ENCODE measurements around the gene ATG16L2. TPM values are rescaled to one million over a fixed set of nuclear protein-coding genes. Genes with fewer than 3 reads are reported as not detected.

Gene ATG16L2
- total RNA-seq, 4 donors from 2014 or later, result 50.2 to 206 (median 85.3) TPM

- H3K9me3 ChIP-seq, result no peaks in the 10 kb centered on the region
- no peak for DNase-seq
- H3K27ac ChIP-seq, result no peak overlapping the region
- intact Hi-C loops (cut with DNase I; ENCODE audit: low total_unique reads), result no loop called here
- in situ Hi-C loops (cut with MboI; ENCODE audit: low pct_ligation_motif_present in 1 of 4, low pct_unique_long_range_greater_than_20kb in 1 of 4, low sequenced_read_pairs in 3 of 4), result no loop called here
- no peak overlapping the region for H3K4me3 ChIP-seq
- H3K36me3 ChIP-seq, result peaks cover 0 to 5% (median 0%) of the 10 kb centered on the region in 4 donors
- TF ChIP-seq EP300 (IDR thresholded peaks at IDR 0.05; ENCODE audit: low read depth), result no peak
- TF ChIP-seq CTCF (IDR thresholded peaks at IDR 0.05), result no peak
- no peak for TF ChIP-seq POLR2A (IDR thresholded peaks at IDR 0.05)
- TF ChIP-seq POLR2AphosphoS5 (IDR thresholded peaks at IDR 0.05), result no peak
- WGBS, 2 donors (ENCODE audit: low coverage in 1 of 2), result 70% methylated on average over 2 to 4 of the region's 4 CpGs
- H3K4me1 ChIP-seq, result no peaks in the 10 kb centered on the region
- H3K27me3 ChIP-seq, result no peaks in the 10 kb centered on the region
Observed at GRCh38 chr11:72844356-72844755, 30.1 kb downstream of the ATG16L2 start.

GRCh38 chr11:72848846-72849466 is 34.7 kb downstream of the ATG16L2 start:
- Histone ChIP-seq H3K36me3 (no peaks in the 10 kb centered on the region), H3K4me3 (no peak overlapping the region), H3K27me3 (no peaks in the 10 kb centered on the region), H3K4me1 (no peaks in the 10 kb centered on the region), H3K27ac (no peak overlapping the region), H3K9me3 (no peaks in the 10 kb centered on the region)
- in situ Hi-C loops (cut with MboI; ENCODE audit: low pct_ligation_motif_present in 1 of 4, low pct_unique_long_range_greater_than_20kb in 1 of 4, low sequenced_read_pairs in 3 of 4) (no loop called here), intact Hi-C loops (cut with DNase I; ENCODE audit: low total_unique reads) (no loop called here)
- 70 to 76% methylated on average over 5 to 6 of the region's 6 CpGs for WGBS, 2 donors (ENCODE audit: low coverage in 1 of 2)
- TF ChIP-seq CTCF (IDR thresholded peaks at IDR 0.05) (peak; percentile 50 to 64 (median 56)), POLR2AphosphoS5 (IDR thresholded peaks at IDR 0.05) (no peak), EP300 (IDR thresholded peaks at IDR 0.05; ENCODE audit: low read depth) (no peak), POLR2A (IDR thresholded peaks at IDR 0.05) (no peak)
- no peak for DNase-seq

GRCh38 chr11:72850832-72851231 is 36.6 kb downstream of the ATG16L2 start:
- Histone ChIP-seq H3K4me1 (no peaks in the 10 kb centered on the region), H3K36me3 (no peaks in the 10 kb centered on the region), H3K27ac (no peak overlapping the region), H3K27me3 (no peaks in the 10 kb centered on the region), H3K4me3 (no peak overlapping the region), H3K9me3 (no peaks in the 10 kb centered on the region)
- 74 to 80% methylated on average over 3 of the region's 3 CpGs for WGBS, 2 donors (ENCODE audit: low coverage in 1 of 2)
- intact Hi-C loops (cut with DNase I; ENCODE audit: low total_unique reads) (no loop called here), in situ Hi-C loops (cut with MboI; ENCODE audit: low pct_ligation_motif_present in 1 of 4, low pct_unique_long_range_greater_than_20kb in 1 of 4, low sequenced_read_pairs in 3 of 4) (no loop called here)
- no peak for DNase-seq
- TF ChIP-seq POLR2A (IDR thresholded peaks at IDR 0.05), result no peak
- no peak for TF ChIP-seq CTCF (IDR thresholded peaks at IDR 0.05)
- no peak for TF ChIP-seq EP300 (IDR thresholded peaks at IDR 0.05; ENCODE audit: low read depth)
- no peak for TF ChIP-seq POLR2AphosphoS5 (IDR thresholded peaks at IDR 0.05)

GRCh38 chr11:72851726-72852125 is 37.5 kb downstream of the ATG16L2 start:
- H3K27me3 ChIP-seq, result no peaks in the 10 kb centered on the region
- H3K9me3 ChIP-seq, result no peaks in the 10 kb centered on the region
- no peak overlapping the region for H3K4me3 ChIP-seq
- H3K4me1 ChIP-seq, result peaks cover 0 to under 1% (median 0%) of the 10 kb centered on the region in 4 donors
- DNase-seq, result no peak
- H3K27ac ChIP-seq, result no peak overlapping the region
- intact Hi-C loops (cut with DNase I; ENCODE audit: low total_unique reads) (no loop called here), in situ Hi-C loops (cut with MboI; ENCODE audit: low pct_ligation_motif_present in 1 of 4, low pct_unique_long_range_greater_than_20kb in 1 of 4, low sequenced_read_pairs in 3 of 4) (no loop called here)
- TF ChIP-seq POLR2AphosphoS5 (IDR thresholded peaks at IDR 0.05), result no peak
- no peak for TF ChIP-seq POLR2A (IDR thresholded peaks at IDR 0.05)
- H3K36me3 ChIP-seq, result no peaks in the 10 kb centered on the region
- WGBS, 2 donors (ENCODE audit: low coverage in 1 of 2), result 71 to 85% methylated on average over 3 to 4 of the region's 4 CpGs

DNA sequence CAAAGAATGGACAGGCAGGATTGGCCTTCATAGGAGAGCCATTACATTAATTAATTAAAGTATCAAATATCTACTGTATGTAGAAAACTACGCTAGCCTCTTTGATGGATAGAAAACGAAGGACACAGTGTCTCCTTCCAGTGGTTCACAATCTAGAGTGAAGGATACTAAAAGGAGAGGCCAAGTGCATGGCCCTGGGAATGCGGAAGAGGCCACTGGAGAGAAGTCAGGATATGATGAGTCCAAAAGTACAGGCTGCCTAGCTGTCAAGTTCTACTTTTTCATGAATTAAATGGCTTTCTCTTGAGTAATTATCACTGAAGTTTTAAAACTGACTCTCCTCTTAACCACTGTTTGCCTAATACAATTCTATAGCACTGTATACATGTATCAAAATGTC is 41.9 kb downstream of the ATG16L2 start:
- 67 to 85% methylated on average over 3 of the region's 3 CpGs for WGBS, 2 donors (ENCODE audit: low coverage in 1 of 2)
- intact Hi-C loops (cut with DNase I; ENCODE audit: low total_unique reads), result no loop called here
- Histone ChIP-seq H3K4me3 (no peak overlapping the region), H3K27me3 (no peaks in the 10 kb centered on the region), H3K36me3 (no peaks in the 10 kb centered on the region), H3K4me1 (peaks cover 0 to 7% (median 0%) of the 10 kb centered on the region in 4 donors), H3K27ac (peak overlapping the region in 3 of 4 donors; percentile 5 to 32 (median 5)), H3K9me3 (no peaks in the 10 kb centered on the region)
- TF ChIP-seq POLR2AphosphoS5 (IDR thresholded peaks at IDR 0.05), result no peak
- no peak for DNase-seq
- in situ Hi-C loops (cut with MboI; ENCODE audit: low pct_ligation_motif_present in 1 of 4, low pct_unique_long_range_greater_than_20kb in 1 of 4, low sequenced_read_pairs in 3 of 4), result no loop called here
